HCT116 (cell line): ENCODE data around the gene FAM78B. TPM values are rescaled to one million over a fixed set of nuclear protein-coding genes. Genes with fewer than 3 reads are reported as not detected.

Experiments
- ATAC-seq: fragments of 200-7000 bp; cut with Tn5 transposase; 2 replicates; pipeline ENCODE4 v1.9.1; 2020; ENCODE audit warnings: mild to moderate bottlenecking, moderate library complexity
- BruUV-seq: library from RNA; stranded (reverse); fragments of 400-500 nt; replicated peaks from 2 replicates; lab custom pipeline; 2021; lab: Mats Ljungman, UMichigan
- CTCF ChIA-PET: fragments of 300-600 bp; sonication (Branson Sonifier 250); formaldehyde crosslinking; loops from one replicate; lab custom pipeline; 2021; ENCODE audit warnings: antibody characterized with exemption; lab: Charles Lee
- POLR2A ChIA-PET: fragments of 300-600, 350-600 bp; sonication (Branson Sonifier 250); formaldehyde crosslinking; loops from one replicate; lab custom pipeline; 2021; ENCODE audit warnings: antibody characterized with exemption; lab: Charles Lee
- RAD21 ChIA-PET, 2 experiments: fragments of 300-600 bp; sonication (Branson Sonifier 250); formaldehyde crosslinking; loops; one replicate each; lab custom pipeline; 2023; ENCODE audit warnings: low total read pairs in 2 of 2; ENCODE audit not compliant: uncharacterized antibody in 2 of 2, unreplicated experiment in 2 of 2, low non-redundant PET in 1 of 2; lab: Charles Lee
- DNase-seq: peaks from one replicate; pipeline ENCODE4 v3.0.0-alpha.2; 2010; ENCODE audit warnings: low read depth, low spot score
- H2AFZ ChIP-seq: fragments of 200-600 bp; shearing (Covaris generic), sonication (generic); 2 replicates; pipeline ENCODE4 v1.6.1; 2017; ENCODE audit warnings: low read depth, mixed run types, mixed read lengths, antibody characterized with exemption, low read length; ENCODE audit not compliant: poor library complexity, severe bottlenecking
- H3K27ac ChIP-seq: 2 replicates; pipeline ENCODE4 v1.5.1; 2012; ENCODE audit warnings: low read depth, low read length
- H3K27me3 ChIP-seq: fragments of 200-600 bp; sonication (generic); 2 replicates; pipeline ENCODE4 v1.6.1; 2016; ENCODE audit warnings: mixed run types, low read length, mixed read lengths; ENCODE audit not compliant: insufficient read depth
- H3K36me3 ChIP-seq, 2 experiments: fragments of 200-500 bp in 1 of 2; fragments of 200-600 bp in 1 of 2; sonication (Bioruptor generic) in 1 of 2; sonication (generic) in 1 of 2; 2 replicates each; pipeline versions ENCODE4 v1.5.1 to v1.6.1; 2014 to 2016; ENCODE audit warnings: low read length in 2 of 2, inconsistent platforms in 1 of 2, mixed read lengths in 1 of 2, mixed run types in 1 of 2; ENCODE audit not compliant: insufficient read depth in 2 of 2, control insufficient read depth in 1 of 2
- H3K4me1 ChIP-seq, 2 experiments: fragments of 200-600 bp in 1 of 2; sonication (generic) in 1 of 2; 2 replicates each; pipeline versions ENCODE4 v1.5.1 to v1.6.1; 2012 to 2017; ENCODE audit warnings: low read length in 2 of 2, inconsistent platforms in 1 of 2, mild to moderate bottlenecking in 1 of 2, mixed read lengths in 1 of 2, mixed run types in 1 of 2, moderate library complexity in 1 of 2; ENCODE audit not compliant: insufficient read depth in 2 of 2, control insufficient read depth in 1 of 2
- H3K4me2 ChIP-seq: fragments of 200-600 bp; sonication (generic); 2 replicates; pipeline ENCODE4 v1.6.1; 2017; ENCODE audit warnings: mixed run types, low read length, mixed read lengths
- H3K4me3 ChIP-seq, 2 experiments: fragments of 200-600 bp in 1 of 2; sonication (generic) in 1 of 2; replicated peaks in 1 of 2; 2 replicates each; pipeline ENCODE4 v1.5.1; 2011 to 2016; ENCODE audit warnings: low read length in 2 of 2, control low read depth in 1 of 2, low read depth in 1 of 2, mild to moderate bottlenecking in 1 of 2, mixed read lengths in 1 of 2, mixed run types in 1 of 2
- H3K79me2 ChIP-seq: fragments of 200-600 bp; sonication (generic); 2 replicates; pipeline ENCODE4 v1.6.1; 2017; ENCODE audit warnings: mild to moderate bottlenecking, mixed run types, low read length, moderate library complexity, mixed read lengths; ENCODE audit not compliant: insufficient read depth
- H3K9ac ChIP-seq: fragments of 200-600 bp; sonication (generic); 2 replicates; pipeline ENCODE4 v1.6.1; 2016; ENCODE audit warnings: low read length, mixed read lengths
- H3K9me2 ChIP-seq: fragments of 200-600 bp; sonication (generic), shearing (Covaris generic); 2 replicates; pipeline ENCODE4 v1.6.1; 2017; ENCODE audit warnings: mixed run types, mild to moderate bottlenecking, moderate library complexity; ENCODE audit not compliant: insufficient read depth
- H3K9me3 ChIP-seq, 2 experiments: fragments of 200-500 bp in 1 of 2; fragments of 200-600 bp in 1 of 2; sonication (Bioruptor generic) in 1 of 2; sonication (generic) in 1 of 2; 2 replicates each; pipeline ENCODE4 v1.6.1; 2014 to 2017; ENCODE audit warnings: low read length in 2 of 2, mixed read lengths in 2 of 2, inconsistent platforms in 1 of 2, low read depth in 1 of 2, mild to moderate bottlenecking in 1 of 2, mixed run types in 1 of 2, moderate library complexity in 1 of 2; ENCODE audit not compliant: control insufficient read depth in 1 of 2, insufficient read depth in 1 of 2
- H4K20me1 ChIP-seq: fragments of 200-600 bp; sonication (generic), shearing (Covaris generic); 2 replicates; pipeline ENCODE4 v1.6.1; 2017; ENCODE audit warnings: mixed run types, mild to moderate bottlenecking, moderate library complexity; ENCODE audit not compliant: insufficient read depth
- CEBPB ChIP-seq: IDR thresholded peaks from 2 replicates; pipeline ENCODE4 v1.6.1; 2012; ENCODE audit warnings: low read depth
- EGR1 ChIP-seq: IDR thresholded peaks from 2 replicates; pipeline ENCODE4 v1.6.1; 2012; ENCODE audit warnings: low read depth
- EZH2phosphoT487 ChIP-seq: fragments of 200-600 bp; IDR thresholded peaks from 2 replicates; pipeline ENCODE4 v1.6.1; 2018; ENCODE audit warnings: antibody characterized with exemption, borderline replicate concordance
- POLR2A ChIP-seq: IDR thresholded peaks from 2 replicates; pipeline ENCODE4 v1.7.0; 2011; ENCODE audit warnings: borderline replicate concordance; ENCODE audit not compliant: insufficient read depth, insufficient read length; ENCODE audit errors: extremely low read depth
- REST ChIP-seq: IDR thresholded peaks from 2 replicates; pipeline ENCODE4 v1.6.1; 2012; ENCODE audit warnings: low read depth
- SIN3A ChIP-seq: IDR thresholded peaks from 2 replicates; pipeline ENCODE4 v1.6.1; 2012; ENCODE audit warnings: low read depth
- SRF ChIP-seq: IDR thresholded peaks from 2 replicates; pipeline ENCODE4 v1.6.1; 2012; ENCODE audit warnings: low read depth
- YY1 ChIP-seq: IDR thresholded peaks from 2 replicates; pipeline ENCODE4 v1.6.1; 2011; ENCODE audit warnings: low read length, low read depth, moderate library complexity, mild to moderate bottlenecking; ENCODE audit not compliant: insufficient replicate concordance; ENCODE audit errors: extremely low read depth
- intact Hi-C: fragments of 100-400 bp; cut with micrococcal nuclease; formaldehyde crosslinking; loops from 2 replicates; pipeline ENCODE4 v1.10.0; 2022
- total RNA-seq: library from RNA; stranded (reverse); gene quantifications from one replicate; pipeline ENCODE4 v1.2.1, GENCODE V29; 2021; ENCODE audit not compliant: unreplicated experiment
- TF ChIP-seq, protein P1 (sequence below): IDR thresholded peaks from 2 replicates; pipeline ENCODE4 v1.6.1; 2012
- TF ChIP-seq, protein P2 (sequence below): IDR thresholded peaks from 2 replicates; pipeline ENCODE4 v1.6.1; 2012
- TF ChIP-seq, protein P3 (sequence below): IDR thresholded peaks from 2 replicates; pipeline ENCODE4 v1.6.1; 2011; ENCODE audit warnings: mild to moderate bottlenecking, low read length, moderate library complexity; ENCODE audit not compliant: insufficient replicate concordance; ENCODE audit errors: extremely low read depth

The FAM78B gene
- total RNA-seq, 1 experiment from 2014 or later: 1.4 TPM

GRCh38 chr1:166083887-166084286, 82.9 kb downstream of the FAM78B start:
- TF ChIP-seq, protein P1, sequence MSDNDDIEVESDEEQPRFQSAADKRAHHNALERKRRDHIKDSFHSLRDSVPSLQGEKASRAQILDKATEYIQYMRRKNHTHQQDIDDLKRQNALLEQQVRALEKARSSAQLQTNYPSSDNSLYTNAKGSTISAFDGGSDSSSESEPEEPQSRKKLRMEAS: no peak
- TF ChIP-seq YY1 (no peak), POLR2A (no peak), SRF (no peak), SIN3A (no peak), EGR1 (no peak), CEBPB (no peak), REST (no peak), EZH2phosphoT487 (no peak)
- TF ChIP-seq, protein P2, sequence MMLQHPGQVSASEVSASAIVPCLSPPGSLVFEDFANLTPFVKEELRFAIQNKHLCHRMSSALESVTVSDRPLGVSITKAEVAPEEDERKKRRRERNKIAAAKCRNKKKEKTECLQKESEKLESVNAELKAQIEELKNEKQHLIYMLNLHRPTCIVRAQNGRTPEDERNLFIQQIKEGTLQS: no peak
- TF ChIP-seq, protein P3, sequence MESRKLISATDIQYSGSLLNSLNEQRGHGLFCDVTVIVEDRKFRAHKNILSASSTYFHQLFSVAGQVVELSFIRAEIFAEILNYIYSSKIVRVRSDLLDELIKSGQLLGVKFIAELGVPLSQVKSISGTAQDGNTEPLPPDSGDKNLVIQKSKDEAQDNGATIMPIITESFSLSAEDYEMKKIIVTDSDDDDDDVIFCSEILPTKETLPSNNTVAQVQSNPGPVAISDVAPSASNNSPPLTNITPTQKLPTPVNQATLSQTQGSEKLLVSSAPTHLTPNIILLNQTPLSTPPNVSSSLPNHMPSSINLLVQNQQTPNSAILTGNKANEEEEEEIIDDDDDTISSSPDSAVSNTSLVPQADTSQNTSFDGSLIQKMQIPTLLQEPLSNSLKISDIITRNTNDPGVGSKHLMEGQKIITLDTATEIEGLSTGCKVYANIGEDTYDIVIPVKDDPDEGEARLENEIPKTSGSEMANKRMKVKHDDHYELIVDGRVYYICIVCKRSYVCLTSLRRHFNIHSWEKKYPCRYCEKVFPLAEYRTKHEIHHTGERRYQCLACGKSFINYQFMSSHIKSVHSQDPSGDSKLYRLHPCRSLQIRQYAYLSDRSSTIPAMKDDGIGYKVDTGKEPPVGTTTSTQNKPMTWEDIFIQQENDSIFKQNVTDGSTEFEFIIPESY: no peak
- Histone ChIP-seq H3K9me3 (no peaks in the 10 kb centered on the region), H4K20me1 (no peaks in the 10 kb centered on the region), H3K27ac (no peak overlapping the region), H3K9ac (no peak overlapping the region), H3K4me3 (no peak overlapping the region), H3K4me1 (no peaks in the 10 kb centered on the region), H3K27me3 (no peaks in the 10 kb centered on the region), H3K4me2 (no peak overlapping the region), H2AFZ (no peak overlapping the region), H3K79me2 (no peaks in the 10 kb centered on the region), H3K9me2 (no peaks in the 10 kb centered on the region), H3K36me3 (no peaks in the 10 kb centered on the region)
- ChIA-PET POLR2A (no interaction called here), RAD21 (interaction anchor here in 1 of 2 experiments (0.6 kb wide), 1 partner anchor 1444 kb away, joined by 8 read pairs; no protein-coding TSS in a partner anchor), CTCF (no interaction called here)
- ATAC-seq (no peak), DNase-seq (no peak)
- intact Hi-C loops: no loop called here
- BruUV-seq: no TSS peak
